Kidney (tissue), 14 donors: ENCODE results near the gene SLC22A17. TPM values are rescaled to one million over a fixed set of nuclear protein-coding genes. Genes with fewer than 3 reads are reported as not detected.

Source experiments
- DNase-seq, 5 donors: peaks; one replicate each; pipeline ENCODE4 v3.0.0-alpha.2; 2013 to 2020
- FAIRE-seq: peaks from 2 replicates; lab custom pipeline; 2012; peaks lifted over from hg19 to GRCh38; lab: Jason Lieb, UNC
- H3K27ac ChIP-seq, 2 donors: one replicate each; pipeline ENCODE4 v1.7.0; 2013; ENCODE audit warnings: low read depth in 2 of 2, low read length in 2 of 2, inconsistent platforms in 1 of 2
- H3K27me3 ChIP-seq: one replicate; pipeline ENCODE4 v1.7.1; 2013; ENCODE audit warnings: low read length, inconsistent platforms; ENCODE audit not compliant: control insufficient read depth, insufficient read depth
- H3K36me3 ChIP-seq, 3 donors: one replicate each; pipeline versions ENCODE4 v1.7.0 to v1.7.1; 2013; ENCODE audit warnings: low read length in 3 of 3, control low read depth in 1 of 3, inconsistent platforms in 1 of 3; ENCODE audit not compliant: insufficient read depth in 3 of 3, control insufficient read depth in 2 of 3
- H3K4me1 ChIP-seq, 3 donors: one replicate each; pipeline versions ENCODE4 v1.7.0 to v1.7.1; 2013; ENCODE audit warnings: low read length in 3 of 3, inconsistent platforms in 1 of 3, low read depth in 1 of 3; ENCODE audit not compliant: control insufficient read depth in 2 of 3, insufficient read depth in 2 of 3
- H3K4me3 ChIP-seq, 3 donors: one replicate each; pipeline versions ENCODE4 v1.7.0 to v1.8.1; 2013; ENCODE audit warnings: low read length in 3 of 3, control low read depth in 1 of 3, inconsistent platforms in 1 of 3
- H3K9ac ChIP-seq, 3 donors: one replicate each; pipeline versions ENCODE4 v1.7.0 to v1.7.1; 2013; ENCODE audit warnings: low read length in 3 of 3, control low read depth in 1 of 3, inconsistent platforms in 1 of 3
- H3K9me3 ChIP-seq, 3 donors: one replicate each; pipeline versions ENCODE4 v1.7.0 to v1.7.1; 2013; ENCODE audit warnings: low read length in 3 of 3, control low read depth in 1 of 3, inconsistent platforms in 1 of 3; ENCODE audit not compliant: control insufficient read depth in 2 of 3, insufficient read depth in 1 of 3
- CTCF ChIP-seq: IDR thresholded peaks from 3 replicates; pipeline ENCODE4 v1.5.1; 2012; ENCODE audit warnings: mild to moderate bottlenecking, moderate library complexity, borderline replicate concordance; ENCODE audit not compliant: insufficient read depth; ENCODE audit errors: extremely low read depth
- intact Hi-C: fragments of 100-400 bp; cut with DNase I; formaldehyde crosslinking; loops from one replicate; pipeline ENCODE4 v1.11.1; 2022
- polyA plus RNA-seq: library from polyadenylated mRNA; stranded (reverse); fragments of 350-450 nt; fragmentation: Illumina TruSeq; extraction: RNeasy Lipid Tissue Mini Kit (QIAGEN cat#74804); gene quantifications from one replicate; pipeline ENCODE4 v1.2.3, GENCODE V29; 2014; ENCODE audit warnings: low read depth, low replicate concordance; ENCODE audit not compliant: insufficient read depth
- total RNA-seq: library from RNA; stranded (reverse); fragmentation: NEBNext Ultra II Directional; extraction: Animal tissue kit (Norgen Biotek cat#: 25700); gene quantifications from one replicate; pipeline ENCODE4 v1.2.1, GENCODE V29; 2021
- donor health status: control.
- donor health status: control.
- donor health status: control.
- donor health status: control.
- donor health status: control.
- donor health status: DM: yes; HTN: yes; CAD: no.
- donor health status: Normal renal cell carcinoma (clear cell type).

The SLC22A17 gene
- total and polyA plus RNA-seq, 2 donors from 2014 or later = 35.3 to 61.2 TPM

GRCh38 chr14:23357261-23357660 lies 4.6 kb upstream of the SLC22A17 start:
- peak in 2 of 5 donors; percentile 31 to 56 for DNase-seq
- peaks cover 0 to 2% (median 0%) of the 10 kb centered on the region in 3 donors for H3K36me3 ChIP-seq
- intact Hi-C loops = no loop called here
- H3K4me3 ChIP-seq = no peak overlapping the region
- H3K27me3 ChIP-seq = no peaks in the 10 kb centered on the region
- H3K4me1 ChIP-seq = peaks cover 0 to 3% (median 0%) of the 10 kb centered on the region in 3 donors
- H3K9me3 ChIP-seq = no peaks in the 10 kb centered on the region
- FAIRE-seq = no peak
- no peak overlapping the region for H3K9ac ChIP-seq
- TF ChIP-seq CTCF = no peak
- no peak overlapping the region for H3K27ac ChIP-seq

DNA sequence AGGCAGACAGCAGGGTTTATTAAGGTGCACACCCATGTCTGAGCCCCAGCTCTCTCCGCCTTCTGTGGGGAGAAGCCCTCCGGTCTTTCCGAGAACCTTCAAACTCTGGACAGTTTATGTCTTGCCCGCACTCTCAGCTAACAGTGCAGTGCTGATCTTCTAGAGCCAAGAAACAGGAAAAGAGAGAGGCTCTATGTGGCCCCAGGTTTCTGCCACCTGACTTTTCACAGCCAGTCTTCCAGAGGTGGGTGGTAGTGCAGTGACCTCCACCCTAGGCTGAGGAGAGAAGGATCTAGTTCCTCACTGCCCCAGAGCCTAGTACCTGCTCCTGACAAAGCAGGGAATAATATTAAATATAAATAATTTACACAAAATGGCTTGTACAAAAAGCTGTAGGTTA lies 4.0 kb upstream of the SLC22A17 start:
- peaks cover 0 to 2% (median 0%) of the 10 kb centered on the region in 3 donors for H3K36me3 ChIP-seq
- TF ChIP-seq CTCF = no peak
- intact Hi-C loops = no loop called here
- H3K9ac ChIP-seq = no peak overlapping the region
- no peaks in the 10 kb centered on the region for H3K27me3 ChIP-seq
- no peak for FAIRE-seq
- DNase-seq = no peak
- H3K4me1 ChIP-seq = peaks cover 0 to 7% (median 0%) of the 10 kb centered on the region in 3 donors
- no peak overlapping the region for H3K4me3 ChIP-seq
- H3K27ac ChIP-seq = no peak overlapping the region
- H3K9me3 ChIP-seq = no peaks in the 10 kb centered on the region

GRCh38 chr14:23355871-23356435 lies 3.3 kb upstream of the SLC22A17 start:
- no peak overlapping the region for H3K27ac ChIP-seq
- TF ChIP-seq CTCF = no peak
- H3K4me3 ChIP-seq = no peak overlapping the region
- no peaks in the 10 kb centered on the region for H3K9me3 ChIP-seq
- peaks cover 0 to 7% (median 0%) of the 10 kb centered on the region in 3 donors for H3K4me1 ChIP-seq
- FAIRE-seq (no peak), DNase-seq (no peak)
- H3K36me3 ChIP-seq = peaks cover 0 to 2% (median 0%) of the 10 kb centered on the region in 3 donors
- H3K9ac ChIP-seq = no peak overlapping the region
- H3K27me3 ChIP-seq = no peaks in the 10 kb centered on the region
- intact Hi-C loops = no loop called here
